ENCODE measurements around the gene SLC4A4.

GRCh38 chr4:71304289-71304850 lies 34.5 kb upstream of the SLC4A4 start:
- TF ChIP-seq ARID2 (CRISPR knock-in tag; IDR thresholded peaks at IDR 0.05; ENCODE audit: borderline replicate concordance) (no peak), TEF (CRISPR knock-in tag; IDR thresholded peaks at IDR 0.05) (no peak), SALL2 (CRISPR knock-in tag; IDR thresholded peaks at IDR 0.05) (no peak), KIAA2018 (CRISPR knock-in tag; IDR thresholded peaks at IDR 0.05; ENCODE audit: borderline replicate concordance) (no peak), ZBTB26 (CRISPR knock-in tag; IDR thresholded peaks at IDR 0.05; ENCODE audit: borderline replicate concordance) (no peak), MAF1 (CRISPR knock-in tag; IDR thresholded peaks at IDR 0.05; ENCODE audit: borderline replicate concordance) (no peak), HCFC1 (IDR thresholded peaks at IDR 0.05; ENCODE audit: low read depth, low read length) (no peak), KAT8 (CRISPR knock-in tag; IDR thresholded peaks at IDR 0.05) (no peak), POLR2G (IDR thresholded peaks at IDR 0.05; ENCODE audit: low read depth, low read length) (no peak), CTCF (CRISPR knock-in tag; IDR thresholded peaks at IDR 0.05) (no peak), ZSCAN22 (CRISPR knock-in tag; IDR thresholded peaks at IDR 0.05) (no peak), DNMT1 (CRISPR knock-in tag; IDR thresholded peaks at IDR 0.05) (no peak)
- TF ChIP-seq, protein P1, sequence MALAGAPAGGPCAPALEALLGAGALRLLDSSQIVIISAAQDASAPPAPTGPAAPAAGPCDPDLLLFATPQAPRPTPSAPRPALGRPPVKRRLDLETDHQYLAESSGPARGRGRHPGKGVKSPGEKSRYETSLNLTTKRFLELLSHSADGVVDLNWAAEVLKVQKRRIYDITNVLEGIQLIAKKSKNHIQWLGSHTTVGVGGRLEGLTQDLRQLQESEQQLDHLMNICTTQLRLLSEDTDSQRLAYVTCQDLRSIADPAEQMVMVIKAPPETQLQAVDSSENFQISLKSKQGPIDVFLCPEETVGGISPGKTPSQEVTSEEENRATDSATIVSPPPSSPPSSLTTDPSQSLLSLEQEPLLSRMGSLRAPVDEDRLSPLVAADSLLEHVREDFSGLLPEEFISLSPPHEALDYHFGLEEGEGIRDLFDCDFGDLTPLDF (CRISPR knock-in tag; IDR thresholded peaks at IDR 0.05): no peak
- TF ChIP-seq, protein P2, sequence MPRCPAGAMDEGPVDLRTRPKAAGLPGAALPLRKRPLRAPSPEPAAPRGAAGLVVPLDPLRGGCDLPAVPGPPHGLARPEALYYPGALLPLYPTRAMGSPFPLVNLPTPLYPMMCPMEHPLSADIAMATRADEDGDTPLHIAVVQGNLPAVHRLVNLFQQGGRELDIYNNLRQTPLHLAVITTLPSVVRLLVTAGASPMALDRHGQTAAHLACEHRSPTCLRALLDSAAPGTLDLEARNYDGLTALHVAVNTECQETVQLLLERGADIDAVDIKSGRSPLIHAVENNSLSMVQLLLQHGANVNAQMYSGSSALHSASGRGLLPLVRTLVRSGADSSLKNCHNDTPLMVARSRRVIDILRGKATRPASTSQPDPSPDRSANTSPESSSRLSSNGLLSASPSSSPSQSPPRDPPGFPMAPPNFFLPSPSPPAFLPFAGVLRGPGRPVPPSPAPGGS (CRISPR knock-in tag; IDR thresholded peaks at IDR 0.05): no peak

Measured in HepG2 (cell line).